ENCODE results near the gene NOS3.
A peak's percentile ranks its signal among the peaks of the same experiment; 100 is the strongest.
"Not testable (repeated sequence)": the region's sequence is repeated elsewhere in the genome, so short reads cannot be mapped to it uniquely, and the experiment has no call there.

Gene NOS3

DNA sequence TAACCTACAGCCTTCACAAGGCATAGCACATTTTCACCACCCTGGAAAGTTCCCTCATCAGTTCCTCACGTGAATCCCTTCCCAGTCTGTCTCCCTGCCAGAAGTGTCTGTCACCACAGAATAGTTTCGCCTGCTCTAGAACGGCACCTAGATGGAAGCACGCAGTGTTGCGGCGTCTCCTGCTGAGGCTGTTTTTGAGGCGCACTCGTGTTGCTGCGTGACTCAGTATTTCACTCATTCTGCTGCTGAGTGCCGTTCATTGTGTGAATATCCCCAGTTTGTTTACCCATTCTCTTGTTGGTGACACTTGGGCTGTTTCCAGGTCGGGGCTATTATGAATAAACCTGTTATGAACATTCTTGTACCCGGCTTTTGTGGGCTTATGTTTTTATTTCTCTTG is 12.8 kb downstream of the NOS3 start:
- no peak for DNase-seq

GRCh38 chr7:151005566-151005965 is 14.7 kb downstream of the NOS3 start:
- no peak for DNase-seq

- no peak for DNase-seq
Observed at GRCh38 chr7:151006590-151007300, 15.9 kb downstream of the NOS3 start.

DNA sequence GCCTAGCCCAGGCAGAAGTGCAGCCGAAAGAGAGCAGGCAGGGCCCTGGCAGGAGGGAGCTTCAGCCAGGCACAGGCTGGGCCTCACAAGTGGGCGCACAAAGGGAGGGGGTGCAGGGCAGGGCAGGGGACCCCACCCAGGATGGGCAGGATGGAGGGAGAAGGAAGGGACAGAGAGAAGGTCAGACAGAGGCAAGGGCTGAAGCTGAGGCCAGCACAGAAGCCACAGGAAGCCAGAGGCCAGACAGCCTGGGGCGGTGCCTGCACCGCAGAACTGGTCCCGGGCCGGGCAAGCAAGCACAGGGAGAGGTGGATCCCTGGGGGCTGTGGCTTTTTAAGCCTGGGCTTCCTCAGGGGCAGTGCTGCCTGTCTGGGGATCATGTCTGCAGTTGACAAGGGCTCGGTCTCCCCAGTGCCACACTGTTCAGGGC is 16.7 kb downstream of the NOS3 start:
- no peak for DNase-seq

DNA sequence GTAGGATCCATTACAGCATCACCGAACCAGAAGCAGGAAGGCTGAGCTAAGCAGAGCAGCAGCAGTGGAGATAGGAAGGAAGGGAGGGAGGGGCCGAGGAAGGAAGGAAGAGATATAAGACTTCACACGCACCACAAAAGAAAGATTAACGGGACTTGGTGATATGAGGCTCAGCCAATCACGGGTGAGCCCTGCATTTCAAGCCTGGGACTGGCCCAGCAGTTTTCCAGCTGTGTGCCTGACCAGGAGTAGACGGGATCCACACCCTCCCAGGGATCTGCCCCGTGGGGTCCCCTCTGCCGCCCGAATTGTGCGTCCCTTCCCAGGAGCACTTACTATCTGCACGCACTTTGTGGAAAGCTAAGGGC is 17.3 kb downstream of the NOS3 start:
- no peak for DNase-seq

- no peak for DNase-seq
Observed at GRCh38 chr7:151008511-151009323, 17.9 kb downstream of the NOS3 start.

- DNase-seq, result no peak
Observed at GRCh38 chr7:151009327-151010036, 18.7 kb downstream of the NOS3 start.

- DNase-seq, result no peak
Observed at GRCh38 chr7:151010037-151010306, 19.2 kb downstream of the NOS3 start.

DNA sequence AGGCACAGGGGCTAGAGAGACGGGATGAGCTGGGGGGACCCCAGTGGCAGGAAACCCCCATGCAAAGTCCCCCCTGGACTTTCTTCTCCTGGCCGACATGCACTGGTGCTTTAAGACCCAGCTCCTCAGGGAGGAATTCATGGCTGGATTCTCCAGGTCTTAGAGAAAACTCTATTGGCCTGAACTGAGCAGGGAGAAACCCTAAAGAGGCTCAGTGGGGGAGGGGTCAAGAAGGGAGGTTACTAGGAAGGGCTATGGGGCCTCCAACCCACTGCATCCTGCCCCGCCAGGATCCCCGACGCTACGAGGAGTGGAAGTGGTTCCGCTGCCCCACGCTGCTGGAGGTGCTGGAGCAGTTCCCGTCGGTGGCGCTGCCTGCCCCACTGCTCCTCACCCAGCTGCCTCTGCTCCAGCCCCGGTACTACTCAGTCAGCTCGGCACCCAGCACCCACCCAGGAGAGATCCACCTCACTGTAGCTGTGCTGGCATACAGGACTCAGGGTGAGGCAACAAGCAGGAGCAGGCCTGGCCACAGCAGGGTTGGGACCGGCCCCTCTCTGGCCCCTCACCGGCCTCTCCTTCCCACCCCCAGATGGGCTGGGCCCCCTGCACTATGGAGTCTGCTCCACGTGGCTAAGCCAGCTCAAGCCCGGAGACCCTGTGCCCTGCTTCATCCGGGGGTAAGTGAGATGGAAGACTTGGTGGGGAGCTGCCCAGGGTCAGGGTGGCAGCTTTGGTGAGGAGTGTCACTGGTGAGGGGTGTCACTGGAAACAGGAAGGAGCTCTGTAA is 19.7 kb downstream of the NOS3 start:
- DNase-seq, result peak in 1 of 2 experiments; percentile 30

- no peak for DNase-seq
Observed at GRCh38 chr7:151011097-151011409, 20.2 kb downstream of the NOS3 start.

- not testable (repeated sequence) for DNase-seq
Observed at GRCh38 chr7:151011616-151012015, 20.8 kb downstream of the NOS3 start.

GRCh38 chr7:151012031-151012692 is 21.3 kb downstream of the NOS3 start:
- DNase-seq, result no peak

DNA sequence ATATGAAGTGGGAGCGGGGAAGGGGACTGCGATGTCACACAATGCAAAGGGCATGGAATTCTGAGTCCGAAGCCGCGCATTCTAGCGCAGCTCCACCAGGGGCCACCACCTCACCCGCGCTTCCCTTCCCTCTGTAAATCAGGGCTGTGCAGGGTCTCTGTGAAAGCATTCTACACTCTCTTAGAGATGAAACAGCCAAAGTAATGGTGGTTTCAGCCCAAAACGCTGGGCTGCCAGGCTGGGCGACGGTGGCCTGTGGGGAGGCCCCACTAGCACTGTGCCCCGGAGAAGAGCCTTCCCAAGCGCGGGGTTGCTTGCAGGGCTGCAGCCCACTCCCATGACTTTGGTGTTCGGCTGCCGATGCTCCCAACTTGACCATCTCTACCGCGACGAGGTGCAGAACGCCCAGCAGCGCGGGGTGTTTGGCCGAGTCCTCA is 22.1 kb downstream of the NOS3 start:
- DNase-seq, result peak; percentile 52 to 88

GRCh38 chr7:151013356-151013732 is 22.5 kb downstream of the NOS3 start:
- DNase-seq, result peak in 1 of 2 experiments; percentile 78

DNA sequence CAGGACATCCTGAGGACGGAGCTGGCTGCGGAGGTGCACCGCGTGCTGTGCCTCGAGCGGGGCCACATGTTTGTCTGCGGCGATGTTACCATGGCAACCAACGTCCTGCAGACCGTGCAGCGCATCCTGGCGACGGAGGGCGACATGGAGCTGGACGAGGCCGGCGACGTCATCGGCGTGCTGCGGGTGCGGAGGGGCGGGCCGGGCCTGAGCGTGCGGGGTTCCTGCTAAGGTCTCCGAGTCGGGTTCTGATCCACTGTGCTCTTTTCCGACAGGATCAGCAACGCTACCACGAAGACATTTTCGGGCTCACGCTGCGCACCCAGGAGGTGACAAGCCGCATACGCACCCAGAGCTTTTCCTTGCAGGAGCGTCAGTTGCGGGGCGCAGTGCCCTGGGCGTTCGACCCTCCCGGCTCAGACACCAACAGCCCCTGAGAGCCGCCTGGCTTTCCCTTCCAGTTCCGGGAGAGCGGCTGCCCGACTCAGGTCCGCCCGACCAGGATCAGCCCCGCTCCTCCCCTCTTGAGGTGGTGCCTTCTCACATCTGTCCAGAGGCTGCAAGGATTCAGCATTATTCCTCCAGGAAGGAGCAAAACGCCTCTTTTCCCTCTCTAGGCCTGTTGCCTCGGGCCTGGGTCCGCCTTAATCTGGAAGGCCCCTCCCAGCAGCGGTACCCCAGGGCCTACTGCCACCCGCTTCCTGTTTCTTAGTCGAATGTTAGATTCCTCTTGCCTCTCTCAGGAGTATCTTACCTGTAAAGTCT is 23.1 kb downstream of the NOS3 start:
- DNase-seq, result peak; percentile 83 to 96

- DNase-seq, result no peak
Observed at GRCh38 chr7:151014950-151015349, 24.1 kb downstream of the NOS3 start.

GRCh38 chr7:151015967-151016366 is 25.1 kb downstream of the NOS3 start:
- DNase-seq, result no peak

DNA sequence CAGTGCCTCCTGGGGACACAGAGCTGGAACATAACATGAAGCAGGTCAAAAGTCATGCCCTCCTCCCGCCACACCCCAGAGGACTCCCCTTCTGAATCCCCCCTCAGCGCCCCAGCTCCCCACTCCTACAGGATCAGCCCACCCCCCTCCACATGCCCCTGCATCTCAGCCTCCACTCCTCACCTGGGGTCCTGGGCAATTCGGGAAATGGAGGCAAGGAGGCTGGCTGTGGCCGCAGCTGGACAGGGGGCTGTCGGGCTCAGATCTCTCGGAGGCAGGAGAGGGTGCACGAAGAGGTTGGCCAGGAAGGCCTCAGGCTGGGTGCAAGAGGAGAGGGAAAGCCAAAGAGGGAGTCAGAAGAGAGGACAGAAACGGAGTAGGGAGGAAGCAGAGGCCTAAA is 25.7 kb downstream of the NOS3 start:
- DNase-seq, result no peak

- DNase-seq, result no peak
Observed at GRCh38 chr7:151016942-151017341, 26.1 kb downstream of the NOS3 start.

- no peak for DNase-seq
Observed at GRCh38 chr7:151017370-151017952, 26.6 kb downstream of the NOS3 start.

- DNase-seq, result peak; percentile 24 to 90
Observed at GRCh38 chr7:151017953-151018420, 27.2 kb downstream of the NOS3 start.
